ENCODE results near the gene TLCD3B.
"Not testable (repeated sequence)": the region's sequence is repeated elsewhere in the genome, so short reads cannot be mapped to it uniquely, and the experiment has no call there.

TLCD3B gene

DNA sequence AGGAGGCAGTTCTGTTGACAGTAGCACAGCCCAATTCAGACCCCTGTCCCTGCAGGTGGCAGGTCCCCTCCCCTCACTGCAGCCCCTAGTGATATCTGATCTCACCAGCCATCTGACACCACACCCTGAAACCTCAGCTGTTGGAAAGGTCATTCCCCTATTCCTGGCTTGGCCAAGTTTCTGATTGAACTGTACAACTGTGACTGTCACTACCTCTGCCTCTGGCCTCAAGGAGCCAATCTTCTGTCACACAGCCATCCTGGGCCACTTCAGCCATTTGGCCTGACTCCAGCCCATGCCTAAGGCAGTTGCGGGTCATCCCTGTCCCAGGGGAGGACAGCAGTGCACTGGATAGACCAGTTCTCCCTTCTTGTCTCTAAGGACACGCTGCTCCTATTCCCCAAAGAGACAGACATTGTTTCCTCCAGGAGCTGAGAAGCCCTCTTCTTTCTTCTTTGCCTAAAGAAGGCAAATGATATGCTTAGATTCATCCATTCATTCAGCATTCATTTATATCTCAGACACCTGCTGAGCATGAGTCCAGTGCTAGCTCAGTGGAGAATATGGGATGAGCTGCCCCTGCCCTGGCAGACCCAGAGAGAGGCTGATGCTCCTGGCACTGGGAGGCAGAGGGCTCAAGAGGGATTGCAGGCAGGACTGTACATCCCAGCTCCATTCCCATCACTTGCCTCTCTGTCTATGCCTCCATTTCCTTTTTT, 29.9 kb upstream of the TLCD3B start:
- no peak for DNase-seq (ENCODE audit: low spot score)

DNA sequence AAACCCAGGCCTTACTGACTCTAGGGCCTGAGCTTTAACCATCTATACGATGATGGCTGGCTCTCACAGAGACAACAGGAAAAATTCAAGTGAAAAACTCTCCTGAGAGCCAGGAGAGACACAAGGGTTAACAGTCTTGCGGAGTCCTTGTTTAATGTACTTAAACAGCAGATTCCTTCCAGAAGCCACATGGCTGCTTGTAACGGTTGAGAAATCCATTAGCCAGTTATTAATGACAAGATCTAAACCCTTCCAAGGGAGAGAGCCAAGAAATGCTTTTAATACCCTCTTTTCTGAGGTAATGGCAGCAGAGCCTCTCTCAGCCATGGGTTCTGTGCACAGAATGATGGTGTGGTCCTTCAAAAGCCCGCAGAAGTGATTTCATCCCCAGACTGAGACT, 29.3 kb upstream of the TLCD3B start:
- DNase-seq (ENCODE audit: low spot score): no peak

DNA sequence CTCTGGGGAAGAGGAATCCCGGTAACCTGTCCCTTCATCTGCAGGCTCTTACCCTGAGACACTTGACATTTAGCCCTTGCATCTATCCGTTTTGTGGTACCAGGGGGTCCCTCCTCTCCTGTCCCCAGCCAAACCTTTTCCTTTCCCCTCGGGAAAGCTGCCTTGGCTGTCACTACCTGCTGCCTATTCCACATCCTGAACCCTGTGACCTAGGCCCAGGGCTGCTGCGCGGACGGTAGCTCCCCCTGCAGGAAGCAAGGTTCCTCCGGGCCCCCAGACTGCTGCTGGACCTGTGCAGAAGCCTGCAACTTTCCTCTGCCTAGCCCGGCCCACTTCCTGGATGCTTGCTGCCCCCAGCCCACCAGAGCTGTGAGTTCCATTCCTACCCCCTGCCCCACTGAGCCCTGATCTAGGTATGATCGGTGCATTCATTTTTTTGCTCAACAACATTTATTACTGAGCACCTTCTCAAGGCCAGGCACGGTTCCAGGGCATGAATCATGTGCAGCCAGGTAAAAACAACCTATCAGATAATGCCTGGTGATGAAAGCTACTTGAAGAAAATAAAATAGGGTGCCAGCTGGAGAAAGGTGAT, 24.0 kb upstream of the TLCD3B start:
- peak; percentile 47 for DNase-seq (ENCODE audit: low spot score)

DNA sequence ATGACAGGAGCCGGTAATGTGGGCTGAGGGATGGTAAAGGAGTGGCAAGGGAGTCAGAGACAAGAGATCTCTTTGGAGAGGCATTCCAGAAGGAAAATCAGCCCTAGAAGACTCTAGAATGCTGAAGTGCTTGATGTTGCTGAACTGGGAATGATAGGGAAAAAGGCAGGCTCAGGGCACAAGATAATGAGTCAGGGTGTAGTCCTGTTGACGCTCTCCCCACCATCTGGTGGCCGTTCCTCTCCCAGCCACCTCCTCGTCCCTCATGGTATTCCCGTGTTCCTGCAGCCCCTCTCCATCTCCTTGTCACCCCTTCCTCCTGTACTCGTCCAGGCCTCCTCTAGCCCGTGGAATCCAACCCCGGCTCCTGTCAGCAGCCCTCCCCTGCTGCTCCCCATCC, 23.4 kb upstream of the TLCD3B start:
- DNase-seq (ENCODE audit: low spot score): no peak

DNA sequence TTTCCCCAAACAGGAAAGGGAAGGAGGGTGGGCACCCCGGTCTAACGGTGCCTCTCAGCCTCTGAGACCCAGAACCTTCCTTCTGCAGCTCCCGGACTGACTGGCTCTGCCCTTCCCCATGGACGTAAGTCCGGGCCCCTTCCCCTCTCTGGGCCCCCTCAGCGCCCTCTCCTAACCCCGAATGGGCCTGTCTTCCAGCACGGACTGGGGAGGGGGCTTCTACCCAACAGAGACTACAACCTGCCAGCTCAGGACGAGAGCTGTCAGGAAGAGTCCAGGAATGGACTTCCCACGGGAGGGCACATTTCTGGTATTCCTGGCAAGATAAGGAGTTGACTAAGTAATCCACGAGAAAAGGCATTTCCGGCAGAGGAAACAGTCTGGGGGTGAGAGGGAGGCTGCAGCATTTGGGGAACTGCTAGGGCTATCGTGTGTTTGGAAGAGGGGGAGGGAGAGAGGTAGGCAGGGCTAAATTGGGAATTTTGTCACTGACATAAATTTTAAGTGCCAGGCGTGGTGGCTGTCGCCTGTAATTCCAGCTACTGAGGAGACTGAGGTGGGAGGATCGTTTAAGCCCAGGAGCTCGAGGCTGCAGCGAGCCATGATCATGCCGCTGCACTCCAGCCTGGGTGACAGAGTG, 22.4 kb upstream of the TLCD3B start:
- DNase-seq (ENCODE audit: low spot score): no peak

DNA sequence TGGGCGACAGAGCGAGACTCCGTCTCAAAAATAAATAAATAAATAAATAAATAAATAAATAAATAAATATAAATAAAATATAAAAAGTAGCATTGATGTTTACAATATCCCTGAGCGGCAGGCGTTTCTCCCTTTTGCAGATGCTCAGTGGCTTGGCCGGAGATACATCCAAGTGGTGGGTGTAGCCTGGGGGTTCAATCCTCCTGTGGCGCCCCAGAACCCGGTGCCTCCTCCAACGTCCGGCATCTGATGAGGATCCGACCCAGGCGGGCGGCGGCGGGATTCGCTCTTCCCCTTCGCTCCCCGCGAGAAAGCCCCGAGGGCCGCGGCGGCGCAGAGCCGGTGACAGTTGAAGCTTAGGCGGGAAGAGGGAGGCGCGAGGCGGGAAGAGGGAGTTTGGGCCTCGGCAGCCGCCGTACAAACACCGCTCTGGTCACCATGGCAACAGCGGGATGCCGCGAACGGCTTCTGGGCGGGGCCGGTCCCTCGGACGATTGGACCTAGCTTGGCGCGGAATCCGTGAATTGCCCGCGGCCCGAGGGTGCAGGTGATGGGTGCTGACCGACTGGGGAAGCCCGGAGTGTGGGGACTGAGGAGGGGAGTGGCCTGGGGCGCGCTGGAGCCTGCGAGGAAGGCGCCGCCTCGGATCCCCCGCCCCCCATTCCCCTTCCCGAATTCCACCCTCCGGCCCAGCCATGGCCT, 21.8 kb upstream of the TLCD3B start:
- DNase-seq (ENCODE audit: low spot score): peak; percentile 89

DNA sequence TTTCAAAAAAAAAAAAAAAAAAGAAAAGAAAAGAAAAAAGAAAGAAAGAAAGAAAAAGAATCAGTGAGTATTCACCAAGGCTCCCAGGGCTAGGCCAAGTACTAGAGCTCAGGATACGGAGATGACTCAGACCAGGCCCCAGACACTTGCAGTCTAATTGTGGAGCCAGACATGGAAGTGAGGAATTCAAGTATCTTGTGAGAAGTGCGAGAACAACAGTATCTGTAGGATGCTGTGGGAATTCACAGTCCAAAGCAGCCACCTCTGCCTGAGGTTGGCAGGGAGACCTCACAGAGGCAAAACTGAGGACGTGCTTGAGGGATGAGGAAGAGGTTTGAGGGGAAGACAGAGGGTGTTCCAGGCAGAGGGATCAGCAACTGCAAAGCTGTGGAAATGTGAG, 20.4 kb upstream of the TLCD3B start:
- DNase-seq (ENCODE audit: low spot score): no peak

DNA sequence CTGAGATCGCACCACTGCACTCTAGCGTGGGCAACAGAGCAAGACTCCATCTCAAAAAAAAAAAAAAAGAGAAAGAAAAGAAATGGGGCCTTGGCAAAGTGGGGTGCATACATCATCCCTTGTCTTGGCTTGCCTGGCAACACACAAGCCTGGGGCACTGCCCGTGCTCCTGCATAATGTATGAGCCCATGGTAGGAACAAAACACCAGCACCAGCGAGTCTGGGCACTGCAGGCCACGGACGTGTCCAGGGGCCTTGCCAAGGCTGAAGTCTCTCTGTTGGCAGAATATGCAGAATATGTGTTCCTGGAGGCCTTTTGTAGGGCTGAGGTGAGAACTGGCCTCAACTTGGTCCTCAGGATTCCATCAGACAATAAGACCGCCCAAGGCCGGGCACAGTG, 18.8 kb upstream of the TLCD3B start:
- DNase-seq (ENCODE audit: low spot score): no peak

DNA sequence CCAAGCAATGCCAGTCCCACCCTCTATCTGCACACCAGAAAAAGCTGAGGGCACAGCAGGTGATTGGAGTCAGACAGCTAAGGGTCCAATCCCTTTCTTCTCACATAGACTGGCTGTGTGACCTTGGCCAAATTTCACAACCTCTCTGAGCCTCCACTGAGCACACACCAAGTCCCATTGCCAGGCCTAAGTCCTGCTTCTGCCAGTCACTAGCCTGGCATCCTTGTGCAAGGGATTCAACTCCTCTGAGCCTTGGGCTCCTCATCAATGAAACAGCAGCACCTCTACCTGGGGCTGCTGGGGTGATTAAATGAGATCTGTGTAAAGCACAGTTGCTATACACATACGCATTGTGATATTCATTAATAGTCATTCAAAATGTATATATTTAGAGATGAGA, 15.5 kb upstream of the TLCD3B start:
- DNase-seq (ENCODE audit: low spot score): no peak

DNA sequence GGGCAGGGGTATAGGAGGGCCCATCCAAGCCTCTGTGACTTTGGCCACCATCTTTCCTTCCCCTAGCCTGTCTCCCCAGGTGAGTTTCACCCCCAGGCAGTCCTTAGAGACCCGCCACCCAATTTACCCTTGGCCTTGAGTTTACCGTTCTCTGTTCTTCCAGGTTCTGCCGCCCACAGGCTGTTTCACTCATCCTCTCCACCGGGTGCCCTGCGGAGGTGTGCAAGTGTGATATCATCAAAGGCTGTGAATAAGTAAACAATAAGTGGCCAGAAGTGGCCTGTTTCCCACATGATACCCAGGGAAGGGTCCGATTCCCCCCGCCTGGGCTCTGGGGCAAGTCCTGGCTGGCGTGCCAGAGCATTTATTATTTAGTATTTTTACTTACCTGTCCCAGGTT, 15.1 kb upstream of the TLCD3B start:
- no peak for DNase-seq (ENCODE audit: low spot score)

DNA sequence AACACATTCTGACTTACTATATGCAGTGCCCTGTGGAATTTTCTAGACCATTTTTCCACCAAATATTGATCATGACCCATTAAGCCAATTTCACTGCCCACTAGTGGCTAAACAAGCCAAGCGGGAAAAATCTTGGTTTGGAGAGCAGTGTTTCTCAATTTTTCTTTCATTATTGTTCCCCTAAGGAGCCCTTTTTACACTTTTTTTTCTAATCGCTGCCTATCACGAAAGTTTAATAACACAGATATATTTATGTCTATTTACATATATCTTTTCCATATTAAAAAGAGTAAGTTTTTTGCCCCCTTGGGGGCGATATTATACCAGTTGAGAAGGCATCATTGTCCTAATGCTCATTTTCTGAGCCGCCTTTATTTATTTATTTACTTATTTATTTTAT, 10.8 kb upstream of the TLCD3B start:
- peak; percentile 39 for DNase-seq (ENCODE audit: low spot score)

DNA sequence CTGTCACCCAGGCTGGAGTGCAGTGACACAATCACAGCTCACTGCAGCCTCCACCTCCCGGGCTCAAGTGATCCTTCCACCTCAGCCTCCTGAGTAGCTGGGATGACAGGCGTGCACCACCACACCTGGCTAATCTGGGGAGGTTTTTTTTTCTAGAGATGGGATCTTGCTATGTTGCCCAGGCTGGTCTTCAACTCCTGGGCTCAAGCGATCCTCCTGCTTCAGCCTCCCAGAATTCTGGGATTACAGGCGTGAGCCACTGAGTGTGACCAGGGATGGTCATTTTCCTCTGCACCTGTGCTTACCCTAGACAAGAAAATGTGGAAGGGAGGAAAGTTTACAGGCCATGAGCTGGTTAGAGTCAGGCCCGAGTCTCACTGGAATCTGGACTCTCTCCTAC, 9.6 kb upstream of the TLCD3B start:
- not testable (repeated sequence) for DNase-seq (ENCODE audit: low spot score)

DNA sequence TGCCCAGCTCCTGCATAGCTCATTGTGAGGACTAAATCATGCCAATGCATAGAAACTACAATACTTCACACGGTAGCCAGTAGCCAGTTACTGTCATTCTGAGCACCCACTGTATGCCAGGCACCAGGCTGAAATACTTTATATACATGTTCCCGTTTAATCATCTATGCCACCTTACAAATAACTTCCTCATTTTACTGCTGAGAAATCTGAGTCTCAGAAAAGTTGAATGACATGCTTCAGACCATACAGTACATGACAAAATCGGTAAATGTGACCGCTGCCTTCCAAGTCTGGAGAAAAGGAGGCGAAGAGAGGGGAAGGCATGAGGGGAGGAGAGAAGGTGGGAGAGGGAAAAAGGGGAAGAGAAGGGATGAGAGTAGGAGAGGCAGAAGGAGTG, 9.2 kb upstream of the TLCD3B start:
- no peak for DNase-seq (ENCODE audit: low spot score)

DNA sequence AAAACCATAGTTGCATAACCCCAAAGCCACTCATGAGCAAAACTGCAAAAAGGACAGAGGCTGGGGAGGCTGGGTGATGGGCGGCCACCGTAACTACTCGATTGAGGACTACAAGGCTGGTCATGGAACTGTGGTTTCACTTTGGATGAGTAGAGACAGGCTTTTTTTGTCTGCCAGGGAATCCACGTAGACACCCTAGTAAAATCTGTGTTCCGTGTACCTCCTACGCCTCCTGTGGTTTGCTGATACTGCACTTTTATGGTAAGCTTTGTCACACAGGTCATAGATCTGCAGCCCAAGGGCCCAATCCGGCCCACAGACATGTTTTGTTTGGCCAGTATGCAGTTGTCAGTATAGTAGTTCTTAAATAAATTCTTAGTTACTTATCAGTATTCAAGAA, 2.2 kb upstream of the TLCD3B start:
- no peak for DNase-seq (ENCODE audit: low spot score)

DNA sequence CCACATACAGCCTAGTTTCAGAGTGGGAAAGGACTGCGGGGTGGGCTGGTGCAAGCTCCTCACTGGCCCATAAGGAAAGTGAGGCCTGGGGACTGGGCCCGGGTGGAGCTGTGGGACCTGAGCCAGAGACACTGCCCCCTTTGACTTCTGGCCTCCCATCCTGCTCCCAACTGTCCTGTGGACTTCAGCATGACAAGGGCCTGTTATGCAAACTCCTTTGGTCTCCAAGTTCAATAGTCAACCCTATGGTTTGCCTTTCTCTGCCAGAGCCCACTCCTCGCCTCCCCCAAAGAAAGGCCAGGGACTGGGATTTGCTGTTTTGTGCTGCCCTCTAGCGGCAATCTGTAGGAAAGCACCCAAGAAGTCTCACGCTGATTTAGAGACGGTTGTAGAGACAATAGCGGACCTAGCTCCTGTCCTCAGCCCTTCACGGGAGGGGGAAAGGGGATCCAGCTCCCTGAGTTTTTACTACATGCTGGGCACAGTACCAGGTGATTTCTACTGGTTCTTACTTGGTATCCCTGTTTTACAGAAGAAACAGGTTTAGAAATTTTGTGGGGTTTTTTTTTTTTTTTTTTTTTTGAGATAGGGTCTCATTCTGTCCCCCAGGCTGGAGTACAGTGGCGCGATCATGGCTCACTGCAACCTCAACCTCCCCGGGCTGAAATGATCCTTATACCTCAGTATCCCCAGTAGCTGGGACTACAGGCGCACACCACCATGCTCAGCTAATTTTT, 1.2 kb upstream of the TLCD3B start:
- peak; percentile 66 for DNase-seq (ENCODE audit: low spot score)

DNA sequence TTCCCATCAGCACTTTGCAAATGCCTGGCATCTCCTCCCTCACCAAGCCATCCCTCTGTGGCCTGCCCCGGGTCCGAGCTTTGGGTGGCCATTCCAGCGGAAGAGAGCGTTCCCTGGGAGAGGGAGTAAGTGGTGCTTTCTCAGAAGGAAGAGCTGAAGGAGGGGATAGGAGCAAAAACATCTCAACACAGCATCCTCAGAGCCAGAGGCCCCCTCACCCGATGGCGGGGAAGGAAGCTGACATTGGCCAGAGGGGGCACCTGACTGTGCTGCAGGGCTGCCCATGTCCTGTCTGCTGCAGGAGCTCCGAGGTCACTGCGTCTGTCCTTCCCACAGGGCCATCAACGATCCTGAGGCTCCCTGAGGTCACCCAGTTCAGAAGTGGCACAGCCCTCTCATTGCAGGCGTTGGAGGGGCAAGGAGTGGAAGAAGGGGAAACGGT, 427 bp upstream of the TLCD3B start:
- DNase-seq (ENCODE audit: low spot score): no peak

DNA sequence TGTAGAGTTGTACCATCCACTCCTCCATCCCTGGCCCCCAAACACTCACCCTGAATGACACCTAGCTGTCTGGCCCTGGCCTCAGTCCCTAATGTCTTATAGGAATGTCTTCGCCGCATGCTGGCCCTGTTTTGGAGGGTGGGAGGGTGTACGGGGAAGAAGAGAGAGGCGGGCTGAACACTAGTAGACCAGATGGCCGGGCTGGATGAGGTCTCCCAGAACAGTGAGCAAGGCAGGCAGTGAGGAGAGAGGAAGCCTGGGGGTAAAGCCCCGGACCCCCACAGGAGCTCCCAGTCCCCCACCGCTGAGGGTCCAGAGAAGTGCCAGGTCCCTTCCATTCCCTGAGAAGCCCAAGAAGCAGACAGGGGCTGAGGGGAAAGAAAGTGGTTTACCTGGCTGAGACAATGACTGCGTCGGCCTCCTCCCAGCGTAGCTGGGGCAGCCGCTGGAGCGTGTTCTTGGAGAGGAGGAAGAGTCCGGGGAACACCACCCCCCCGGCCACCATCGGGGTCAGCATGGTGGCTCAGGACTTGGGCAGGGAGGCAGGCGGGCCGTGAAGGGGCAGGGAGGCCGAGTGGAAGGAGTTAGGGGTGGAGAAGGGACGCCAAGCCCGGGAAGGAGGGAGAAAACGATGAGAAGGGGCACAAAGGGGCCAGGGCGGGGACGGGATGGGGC, 923 bp downstream of the TLCD3B start:
- DNase-seq (ENCODE audit: low spot score): no peak

DNA sequence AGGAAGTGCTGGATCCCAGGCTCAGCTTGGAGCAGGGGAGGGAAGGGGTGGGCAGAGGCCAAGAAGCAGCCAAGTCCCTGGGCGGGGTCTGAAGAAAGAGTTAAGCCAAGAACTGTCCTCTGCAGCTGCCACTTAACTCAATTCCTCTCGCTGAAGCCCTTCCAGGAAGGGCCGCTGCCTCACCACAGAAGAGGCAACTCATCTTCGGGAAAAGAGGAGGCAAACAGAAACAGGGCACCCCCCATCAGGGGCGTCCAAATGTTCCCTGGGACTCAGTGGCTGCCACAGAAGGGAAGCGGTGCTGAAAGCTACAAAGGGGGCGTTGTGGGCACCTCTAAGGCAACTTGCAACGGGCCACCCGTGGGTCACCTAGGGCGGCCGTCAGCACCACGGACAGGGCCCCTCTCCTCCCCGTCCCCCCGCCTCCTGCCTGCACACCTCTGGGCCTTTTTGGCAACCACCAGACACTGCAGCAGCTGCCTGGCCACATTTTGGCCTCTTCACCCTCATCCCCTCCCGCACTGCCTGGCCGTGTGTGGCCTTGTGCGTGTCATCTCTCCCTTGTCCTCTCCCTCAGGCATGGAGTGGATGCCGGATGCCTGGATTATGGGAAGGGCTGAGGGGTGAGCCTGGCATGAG, 2.5 kb downstream of the TLCD3B start:
- DNase-seq (ENCODE audit: low spot score): no peak

DNA sequence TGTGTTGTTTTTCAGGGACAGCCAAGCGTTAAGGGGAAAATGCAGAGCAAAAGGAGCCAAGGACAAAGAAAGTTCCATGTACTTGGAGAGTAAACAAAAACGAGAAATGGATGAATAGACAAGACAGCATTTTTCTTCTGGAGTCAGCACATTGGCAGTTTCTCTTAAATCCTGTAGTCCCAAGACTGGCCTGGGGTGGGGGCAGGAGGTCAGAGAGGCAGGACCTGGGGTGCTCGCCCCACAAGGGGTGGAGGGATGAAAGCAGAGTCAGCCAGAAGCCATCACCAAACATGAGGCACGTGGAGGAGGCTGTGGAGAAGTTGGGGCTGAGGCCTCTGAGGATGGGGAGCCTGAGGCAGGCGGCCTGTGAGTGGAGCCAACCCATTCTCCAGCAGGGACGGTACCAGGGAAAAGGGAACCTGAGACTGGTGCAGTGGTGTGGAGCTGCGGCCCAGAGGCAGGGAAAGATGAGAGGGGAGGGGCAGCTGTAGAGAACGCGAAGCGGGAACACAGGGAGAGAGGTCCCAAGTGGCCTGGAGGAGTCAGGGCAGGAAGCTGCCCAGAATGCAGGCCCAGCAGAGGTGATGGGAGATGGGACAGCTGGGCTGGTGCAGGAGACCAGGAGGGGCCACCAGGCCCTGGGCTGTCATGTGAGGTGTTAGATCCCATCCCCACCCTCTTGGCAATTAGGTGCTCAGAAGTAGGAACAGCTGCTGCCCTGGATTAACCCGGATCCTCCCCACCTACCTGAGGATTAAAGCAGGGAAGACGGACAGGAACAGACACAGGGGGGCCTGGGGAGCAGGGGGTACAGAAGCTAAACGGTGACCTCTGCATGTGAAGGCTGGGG, 3.3 kb downstream of the TLCD3B start:
- no peak for DNase-seq (ENCODE audit: low spot score)

DNA sequence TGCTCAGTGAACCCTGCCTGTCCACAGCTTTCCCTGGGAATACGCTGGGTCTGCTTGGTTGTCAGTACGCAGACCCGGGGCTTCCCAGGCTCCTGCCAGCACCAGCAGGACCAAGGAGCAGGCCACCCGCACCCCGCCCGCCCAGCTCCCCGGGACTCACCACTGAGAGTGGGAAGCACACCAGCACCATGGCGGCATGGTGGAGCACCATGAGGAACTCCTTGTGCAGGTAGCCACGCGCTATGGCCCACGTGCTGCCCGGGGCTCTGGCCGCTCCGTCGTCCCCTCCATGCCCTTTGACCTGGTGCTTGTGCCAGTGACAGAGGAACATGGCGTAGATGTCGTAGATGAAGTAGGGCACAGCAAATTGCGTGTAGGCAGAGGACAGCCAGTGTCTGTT, 4.6 kb downstream of the TLCD3B start:
- DNase-seq (ENCODE audit: low spot score): no peak
